ENCODE measurements around the gene HUS1B.
"Not testable (repeated sequence)": the region's sequence is repeated elsewhere in the genome, so short reads cannot be mapped to it uniquely, and the experiment has no call there.

HUS1B gene

DNA sequence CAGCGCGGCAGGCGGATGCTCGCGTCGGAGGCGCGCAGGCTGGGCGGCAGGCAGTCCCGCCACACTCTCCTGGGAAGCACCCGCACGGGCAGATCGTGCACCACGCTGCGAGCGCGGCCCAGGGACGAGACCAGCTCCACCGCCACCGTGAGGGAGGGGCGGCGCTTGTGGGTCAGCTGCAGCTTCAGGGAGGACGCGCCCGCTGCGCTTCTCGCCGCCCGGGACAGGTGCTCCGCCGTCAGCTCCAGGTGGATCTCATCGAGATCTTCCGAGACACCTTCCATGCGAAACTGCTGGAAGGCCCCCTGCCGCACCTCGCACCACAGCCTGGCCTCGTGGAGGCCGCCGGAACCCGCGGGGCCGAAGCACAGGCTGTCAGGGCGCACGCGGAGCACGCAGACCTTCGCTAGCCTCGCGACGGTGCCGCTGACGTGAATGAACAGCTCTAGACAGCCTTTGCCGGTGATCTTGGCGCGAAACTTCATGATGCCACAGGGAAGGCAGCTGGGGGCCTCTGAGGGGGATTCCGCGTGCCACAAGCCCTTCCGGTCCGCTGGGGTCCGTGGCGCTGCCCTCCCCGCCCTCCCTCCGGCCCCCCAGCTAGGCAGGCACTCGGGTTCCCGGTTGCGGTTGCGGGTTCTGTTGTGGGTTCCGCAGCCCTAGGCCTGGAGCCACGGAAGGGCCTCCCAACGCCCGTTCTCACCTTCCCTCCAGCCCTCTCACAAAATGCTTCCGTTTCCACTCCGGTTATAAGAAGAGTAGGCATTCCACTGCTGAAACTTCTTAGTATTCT lies at the start of gene HUS1B:
Gene HUS1B, minus strand, starts transcription at position 641 of the 793 bp plus-strand sequence. Its CDS starts 156 bp downstream, at position 485.
- DNase-seq, result no peak

GRCh38 chr6:706146-706545 lies 49.2 kb upstream of the HUS1B start:
- no peak for DNase-seq

DNA sequence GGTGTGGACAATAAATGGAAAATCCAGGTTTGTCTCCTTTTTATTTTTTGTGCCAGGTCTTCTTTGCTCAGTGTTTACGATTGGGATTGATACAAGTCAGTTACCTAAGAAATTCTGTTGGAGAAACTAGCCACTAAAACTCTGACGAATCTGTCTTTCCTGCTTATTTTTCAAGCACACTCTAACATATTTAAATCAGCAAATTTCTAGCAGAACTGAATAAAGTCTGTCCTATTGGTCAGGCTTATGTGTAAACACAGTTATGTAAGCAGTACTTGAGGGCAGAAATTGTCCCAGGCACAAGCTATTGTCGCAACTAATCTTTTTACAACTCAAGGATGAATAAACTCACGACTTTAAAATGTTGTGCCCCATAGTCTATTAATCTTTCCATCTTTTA lies 48.1 kb upstream of the HUS1B start:
- DNase-seq, result no peak

- no peak for DNase-seq
These were observed 47.1 kb upstream of the HUS1B start for GRCh38 chr6:704046-704445.

DNA sequence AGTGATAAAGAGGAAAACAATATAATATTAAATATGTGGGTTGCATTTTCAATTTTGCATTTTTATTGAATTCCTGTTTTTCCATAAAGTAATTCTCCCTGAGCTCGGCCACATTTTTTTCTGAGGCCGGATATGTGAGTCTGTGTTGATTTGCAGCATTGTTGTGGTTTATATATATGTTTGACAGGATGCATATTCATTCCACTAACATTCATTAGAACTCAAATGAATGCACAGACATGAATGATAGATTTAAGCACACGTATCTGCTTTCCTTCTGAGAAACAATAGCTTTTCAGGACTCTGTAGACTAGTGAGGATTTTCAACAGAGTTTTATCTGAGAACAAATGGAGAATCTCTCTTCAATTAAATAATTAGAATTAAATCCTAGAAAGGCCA lies 46.7 kb upstream of the HUS1B start:
- DNase-seq, result no peak

DNA sequence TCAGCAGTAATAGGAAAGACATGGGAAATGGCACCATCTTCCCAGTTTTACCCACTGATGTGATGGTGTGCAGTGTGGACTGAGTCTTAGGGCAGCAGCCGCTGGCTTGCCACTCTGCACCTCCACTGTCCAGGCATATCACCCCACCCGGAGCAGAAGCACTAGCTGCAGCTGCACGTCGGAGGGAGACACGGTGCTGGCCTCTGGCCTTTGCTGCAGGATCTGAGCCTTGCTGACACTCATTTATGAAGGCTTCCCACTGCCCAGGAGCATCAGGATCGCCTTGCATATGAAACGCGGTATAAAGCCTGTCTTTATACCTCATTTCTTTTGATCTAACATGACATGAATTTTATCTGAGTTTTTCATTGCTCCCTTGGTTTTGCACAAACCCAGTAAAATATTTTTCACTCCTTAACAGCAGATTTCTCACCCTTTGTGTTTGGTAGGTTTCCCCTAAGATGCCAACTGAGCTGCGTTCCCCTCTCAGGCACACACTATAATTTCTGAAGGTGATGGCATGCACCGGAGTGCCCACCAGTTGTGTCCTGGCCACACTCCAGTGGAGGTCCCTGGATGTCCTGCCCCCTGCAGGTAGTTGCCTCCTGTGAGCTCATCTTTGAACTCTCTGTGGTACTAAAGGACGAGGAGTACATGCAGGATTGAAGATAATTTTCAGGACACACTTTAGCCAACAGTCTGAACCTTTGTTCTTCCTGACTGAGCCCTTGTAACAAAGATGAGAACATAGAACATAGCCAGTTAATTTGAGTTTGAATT lies 45.0 kb upstream of the HUS1B start:
- no peak for DNase-seq

DNA sequence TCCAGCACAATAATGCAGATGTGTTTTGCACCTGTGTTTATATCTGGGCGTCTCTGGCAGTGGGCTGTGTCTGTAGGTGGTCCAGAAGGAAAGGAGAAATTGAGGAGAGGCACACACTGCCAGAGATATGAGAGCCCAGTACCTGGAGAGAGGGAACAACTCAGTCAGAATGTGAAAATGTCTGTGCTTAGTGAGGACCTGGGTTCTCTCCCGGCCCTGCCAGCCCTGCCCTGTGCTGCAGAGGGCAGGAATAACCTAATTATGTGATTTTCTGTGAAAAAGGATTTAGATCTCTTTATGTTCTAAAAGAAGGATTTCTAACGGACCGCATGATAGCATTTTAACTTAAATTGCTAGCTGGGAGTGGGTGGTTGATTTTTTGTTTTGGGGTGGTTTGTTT lies 44.3 kb upstream of the HUS1B start:
- no peak for DNase-seq

DNA sequence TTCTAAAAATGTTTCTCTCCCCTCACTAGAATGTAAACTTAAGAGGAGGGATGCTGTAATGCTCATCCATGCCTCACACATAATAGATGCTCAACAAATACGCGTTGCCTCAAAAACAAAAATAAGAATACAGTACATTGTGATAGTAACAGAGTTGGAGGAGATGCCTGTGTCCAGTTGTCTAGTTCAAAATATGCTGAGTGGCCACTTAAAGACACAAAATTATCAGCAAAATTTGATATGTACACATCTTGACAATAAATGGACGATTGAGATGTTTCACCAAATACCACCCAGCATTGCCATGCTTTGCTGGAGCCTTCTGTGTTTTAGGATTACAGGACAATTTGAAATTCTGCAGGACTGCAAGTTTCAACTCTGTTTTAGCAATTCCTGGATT lies 43.6 kb upstream of the HUS1B start:
- no peak for DNase-seq

- no peak for DNase-seq
These were observed 42.4 kb upstream of the HUS1B start for GRCh38 chr6:699319-699718.

GRCh38 chr6:694431-695126 lies 37.7 kb upstream of the HUS1B start:
- not testable (repeated sequence) for DNase-seq

DNA sequence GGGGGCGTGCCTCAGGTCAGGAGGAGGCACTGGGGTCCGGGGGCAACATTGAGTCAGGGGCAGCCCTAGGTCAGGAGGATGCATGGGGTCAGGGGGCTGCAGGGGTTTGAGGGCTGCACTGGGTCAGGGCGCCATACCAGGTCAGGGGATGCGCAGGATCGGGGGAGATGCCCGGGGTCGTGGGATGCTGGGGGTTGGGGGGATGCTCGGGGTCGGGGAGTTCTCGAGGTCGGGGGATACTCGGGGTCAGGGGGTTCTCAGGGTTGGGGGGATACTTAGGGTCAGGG lies 36.8 kb upstream of the HUS1B start:
- DNase-seq, result no peak

DNA sequence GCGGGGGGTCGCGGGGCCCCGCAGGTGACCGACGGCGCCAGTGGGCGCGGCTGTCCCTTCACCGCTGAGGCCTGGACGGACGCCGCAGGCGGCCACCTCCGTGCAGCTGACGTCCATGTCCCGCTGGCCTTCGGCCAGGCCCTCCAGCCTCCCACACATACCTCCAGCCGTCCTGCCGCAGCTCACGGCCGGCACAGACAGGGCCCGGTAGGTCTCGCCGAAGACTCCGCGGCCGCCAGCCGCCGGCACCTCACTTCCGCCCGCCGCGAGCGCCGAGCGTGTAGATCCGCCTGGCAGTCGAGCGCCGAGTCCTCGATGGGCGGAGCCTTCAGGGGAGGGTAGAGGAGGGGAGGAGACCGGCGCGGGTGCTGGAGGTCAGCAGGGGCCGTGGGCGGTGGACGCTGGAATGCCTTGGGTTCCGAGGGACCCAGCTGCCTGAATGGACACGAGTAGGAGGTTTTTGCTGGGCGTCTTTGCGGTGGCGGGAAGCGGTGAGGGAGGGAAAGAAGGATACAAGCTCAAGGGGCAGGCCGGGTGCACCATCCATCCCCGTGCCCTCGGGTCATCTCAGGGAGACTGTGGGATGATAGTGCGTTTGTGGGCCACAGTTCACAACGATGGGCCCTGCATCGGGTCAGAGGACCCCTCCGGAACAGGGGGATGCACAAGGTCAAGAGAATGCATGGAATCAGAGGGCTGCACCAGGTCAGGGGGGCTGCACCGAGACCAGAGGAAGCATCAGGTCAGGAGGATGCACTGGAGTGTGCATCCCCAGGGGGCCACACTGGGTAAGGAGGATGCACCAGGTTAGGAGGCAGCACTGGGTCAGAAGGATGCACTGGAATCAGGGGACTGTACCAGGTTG lies 36.2 kb upstream of the HUS1B start, which contains the start of gene EXOC2:
Gene EXOC2, minus strand, starts transcription at position 282 of the 865 bp plus-strand sequence. CDS start 55,321 bp downstream, outside the sequence.
- peak; percentile 70 for DNase-seq

GRCh38 chr6:692356-692851 lies 35.5 kb upstream of the HUS1B start:
- DNase-seq, result peak; percentile 11

GRCh38 chr6:689223-689622 lies 32.3 kb upstream of the HUS1B start:
- DNase-seq, result no peak

DNA sequence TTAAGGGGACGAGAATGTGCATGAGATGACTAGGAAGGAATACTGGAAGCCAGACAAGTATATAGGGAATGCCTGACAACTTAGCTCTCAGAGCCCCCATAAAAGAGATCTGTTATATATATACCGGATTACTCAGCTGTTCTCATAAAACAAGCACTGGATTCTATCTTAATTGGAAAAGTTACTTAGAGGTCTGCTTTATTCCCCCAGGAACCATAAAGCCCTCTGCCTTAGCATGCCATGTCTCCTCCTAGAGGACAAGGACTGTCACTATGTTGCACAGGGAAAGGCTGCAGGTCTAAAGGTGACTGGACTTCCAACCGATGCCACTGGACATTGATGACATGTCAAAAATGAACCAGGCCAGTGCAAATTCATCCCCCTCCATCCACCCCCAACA lies 29.6 kb upstream of the HUS1B start:
- no peak for DNase-seq

GRCh38 chr6:684831-685636 lies 28.1 kb upstream of the HUS1B start:
- DNase-seq, result no peak

GRCh38 chr6:683742-684440 lies 27.0 kb upstream of the HUS1B start:
- DNase-seq, result no peak

- no peak for DNase-seq
These were observed 23.9 kb upstream of the HUS1B start for GRCh38 chr6:680666-681340.

- no peak for DNase-seq
These were observed 23.4 kb upstream of the HUS1B start for GRCh38 chr6:680251-680650.

- no peak for DNase-seq
These were observed 22.4 kb upstream of the HUS1B start for GRCh38 chr6:679282-679681.

Measured in T1000 (cell line).